Sigmoid colon (tissue), 7 donors: ENCODE data around the gene TSPEAR. TPM values are rescaled to one million over a fixed set of nuclear protein-coding genes. Genes with fewer than 3 reads are reported as not detected.
A peak's percentile ranks its signal among the peaks of the same experiment; 100 is the strongest.

Experiments
- DNase-seq: peaks from one replicate; pipeline ENCODE4 v3.0.0-alpha.2; 2019
- H3K27ac ChIP-seq, 4 donors: fragments of 200-600 bp; sonication (generic); one replicate each; pipeline ENCODE4 v1.5.1; 2016 to 2019; ENCODE audit warnings: mild to moderate bottlenecking in 1 of 4
- H3K27me3 ChIP-seq, 3 donors: fragments of 200-600 bp; sonication (generic); one replicate each; pipeline ENCODE4 v1.5.1; 2019; ENCODE audit warnings: mild to moderate bottlenecking in 1 of 3
- H3K36me3 ChIP-seq, 4 donors: fragments of 200-600 bp; sonication (generic); one replicate each; pipeline ENCODE4 v1.5.1; 2016 to 2019
- H3K4me1 ChIP-seq, 4 donors: fragments of 200-600 bp; sonication (generic); one replicate each; pipeline ENCODE4 v1.5.1; 2017 to 2019
- H3K4me3 ChIP-seq, 4 donors: fragments of 200-600 bp; sonication (generic); one replicate each; pipeline ENCODE4 v1.5.1; 2017 to 2019; ENCODE audit warnings: mild to moderate bottlenecking in 2 of 4, moderate library complexity in 1 of 4
- H3K9me3 ChIP-seq, 4 donors: fragments of 200-600 bp in 3 of 4; sonication (generic) in 3 of 4; one replicate each; pipeline versions ENCODE4 v1.5.1 to v1.6.1; 2013 to 2019
- EP300 ChIP-seq, 4 donors: sonication (generic); formaldehyde crosslinking; IDR thresholded peaks; one replicate each; pipeline ENCODE4 v1.6.1; 2017; ENCODE audit warnings: antibody characterized with exemption in 4 of 4
- POLR2A ChIP-seq, 2 donors: fragments of 450-650 bp; IDR thresholded peaks; one replicate each; pipeline ENCODE4 v1.6.1; 2016; ENCODE audit warnings: antibody characterized with exemption in 2 of 2, mild to moderate bottlenecking in 2 of 2, moderate library complexity in 2 of 2
- POLR2AphosphoS5 ChIP-seq, 4 donors: sonication (generic); formaldehyde crosslinking; IDR thresholded peaks; one replicate each; pipeline ENCODE4 v1.6.1; 2017; ENCODE audit warnings: antibody characterized with exemption in 4 of 4
- WGBS, 2 donors: extraction: QIAGEN DNeasy Blood & Tissue Kit; methylation state at CpG; one replicate each; pipeline ENCODE4 v1.1.7; 2013; 5-methylcytosine and 5-hydroxymethylcytosine counted together
- intact Hi-C: fragments of 100-400 bp; cut with DNase I; formaldehyde crosslinking; loops from one replicate; pipeline ENCODE4 v1.15.1; 2023
- polyA plus RNA-seq, 3 donors: library from polyadenylated mRNA; stranded (reverse); fragments of 200-250 nt; gene quantifications; one replicate each; pipeline ENCODE4 v1.2.3, GENCODE V29; 2013
- total RNA-seq, 4 donors: library from RNA; depleted of rRNA; stranded (reverse); fragments of >200 nt; gene quantifications; one replicate each; pipeline ENCODE4 v1.1.0, GENCODE V29; 2016
- TF ChIP-seq, protein P1 (sequence below), 4 experiments: fragments of 450-650 bp in 3 of 4; fragments of 200-600 bp in 1 of 4; IDR thresholded peaks; one replicate each; pipeline ENCODE4 v1.5.1; 2016 to 2019; ENCODE audit warnings: antibody characterized with exemption in 4 of 4, mild to moderate bottlenecking in 3 of 4, moderate library complexity in 2 of 4
- donor health status: healthy with polysubstance abuse.
- donor health status: Bipolar disorder and iron deficiency.
- donor health status: healthy.

The TSPEAR gene
- total and polyA plus RNA-seq, 7 donors, result under 0.01 to 0.20 TPM; not detected in 5

DNA sequence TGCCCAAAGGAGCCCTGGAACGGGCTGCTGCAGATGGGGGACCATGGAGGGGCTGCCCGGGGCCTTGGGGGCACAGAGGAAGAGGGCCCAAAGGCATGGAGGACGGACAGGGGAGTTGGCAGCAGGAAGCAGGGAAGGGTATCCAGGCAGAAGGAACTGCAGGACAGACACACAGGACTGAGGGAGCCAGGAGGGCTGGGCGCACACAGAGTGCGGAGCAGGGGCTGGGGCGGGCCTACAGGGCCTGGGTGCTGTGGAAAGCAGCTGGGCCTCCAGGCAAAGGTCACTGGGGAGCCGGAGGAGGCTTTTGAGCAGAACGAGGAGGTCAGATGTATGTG is 199.5 kb downstream of the TSPEAR start:
- Histone ChIP-seq H3K4me1 (peaks cover 0 to 9% (median 3%) of the 10 kb centered on the region in 4 donors), H3K36me3 (no peaks in the 10 kb centered on the region), H3K4me3 (no peak overlapping the region), H3K27ac (no peak overlapping the region), H3K9me3 (no peaks in the 10 kb centered on the region), H3K27me3 (peaks cover 3 to 32% (median 15%) of the 10 kb centered on the region in 3 donors)
- no peak for TF ChIP-seq POLR2AphosphoS5 (IDR thresholded peaks at IDR 0.05)
- TF ChIP-seq EP300 (IDR thresholded peaks at IDR 0.05), result no peak
- TF ChIP-seq, protein P1, sequence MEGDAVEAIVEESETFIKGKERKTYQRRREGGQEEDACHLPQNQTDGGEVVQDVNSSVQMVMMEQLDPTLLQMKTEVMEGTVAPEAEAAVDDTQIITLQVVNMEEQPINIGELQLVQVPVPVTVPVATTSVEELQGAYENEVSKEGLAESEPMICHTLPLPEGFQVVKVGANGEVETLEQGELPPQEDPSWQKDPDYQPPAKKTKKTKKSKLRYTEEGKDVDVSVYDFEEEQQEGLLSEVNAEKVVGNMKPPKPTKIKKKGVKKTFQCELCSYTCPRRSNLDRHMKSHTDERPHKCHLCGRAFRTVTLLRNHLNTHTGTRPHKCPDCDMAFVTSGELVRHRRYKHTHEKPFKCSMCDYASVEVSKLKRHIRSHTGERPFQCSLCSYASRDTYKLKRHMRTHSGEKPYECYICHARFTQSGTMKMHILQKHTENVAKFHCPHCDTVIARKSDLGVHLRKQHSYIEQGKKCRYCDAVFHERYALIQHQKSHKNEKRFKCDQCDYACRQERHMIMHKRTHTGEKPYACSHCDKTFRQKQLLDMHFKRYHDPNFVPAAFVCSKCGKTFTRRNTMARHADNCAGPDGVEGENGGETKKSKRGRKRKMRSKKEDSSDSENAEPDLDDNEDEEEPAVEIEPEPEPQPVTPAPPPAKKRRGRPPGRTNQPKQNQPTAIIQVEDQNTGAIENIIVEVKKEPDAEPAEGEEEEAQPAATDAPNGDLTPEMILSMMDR (IDR thresholded peaks at IDR 0.05), result no peak
- TF ChIP-seq POLR2A (IDR thresholded peaks at IDR 0.05), result no peak
- DNase-seq, result no peak
- intact Hi-C loops, result no loop called here
- WGBS, 2 donors, result 80 to 86% methylated on average over 8 of the region's 8 CpGs

DNA sequence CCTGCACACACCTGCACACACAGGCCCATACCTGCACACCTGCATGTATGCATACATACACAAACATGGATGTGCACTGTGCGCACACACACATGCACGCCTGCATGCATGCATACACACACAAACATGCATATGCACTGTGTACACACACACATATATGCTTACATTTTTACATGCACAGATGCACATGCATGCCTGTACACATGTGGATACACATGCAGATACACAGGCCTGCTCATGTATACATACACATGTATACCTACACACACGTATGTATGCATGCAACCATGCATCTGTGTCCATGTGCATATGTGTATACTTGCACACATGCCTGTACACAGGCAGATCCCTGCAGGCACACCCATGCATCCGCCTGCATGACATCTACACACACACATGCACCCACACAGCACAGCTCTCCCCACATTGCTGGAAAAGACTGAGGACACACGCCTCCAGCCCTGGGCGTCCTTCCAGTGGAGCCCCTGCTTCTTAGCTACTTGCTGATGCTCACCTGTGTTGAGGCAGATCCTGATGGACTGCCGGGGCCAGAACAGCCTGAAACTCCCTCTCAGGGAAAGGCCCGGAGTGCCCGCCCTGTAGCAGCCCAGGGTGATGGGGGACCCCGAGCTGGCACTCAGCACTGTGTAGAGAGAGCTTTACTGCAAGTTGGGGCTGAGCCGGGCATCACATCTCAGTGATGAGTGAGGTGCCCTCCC is 200.0 kb downstream of the TSPEAR start:
- Histone ChIP-seq H3K27ac (no peak overlapping the region), H3K9me3 (no peaks in the 10 kb centered on the region), H3K27me3 (peaks cover 3 to 36% (median 15%) of the 10 kb centered on the region in 3 donors), H3K36me3 (no peaks in the 10 kb centered on the region), H3K4me3 (no peak overlapping the region), H3K4me1 (peaks cover 0 to 9% (median 3%) of the 10 kb centered on the region in 4 donors)
- WGBS, 2 donors, result 86 to 91% methylated on average over 11 of the region's 11 CpGs
- TF ChIP-seq POLR2A (IDR thresholded peaks at IDR 0.05) (no peak), EP300 (IDR thresholded peaks at IDR 0.05) (no peak), POLR2AphosphoS5 (IDR thresholded peaks at IDR 0.05) (no peak)
- TF ChIP-seq, protein P1 (IDR thresholded peaks at IDR 0.05), result no peak
- intact Hi-C loops, result no loop called here
- DNase-seq, result no peak

DNA sequence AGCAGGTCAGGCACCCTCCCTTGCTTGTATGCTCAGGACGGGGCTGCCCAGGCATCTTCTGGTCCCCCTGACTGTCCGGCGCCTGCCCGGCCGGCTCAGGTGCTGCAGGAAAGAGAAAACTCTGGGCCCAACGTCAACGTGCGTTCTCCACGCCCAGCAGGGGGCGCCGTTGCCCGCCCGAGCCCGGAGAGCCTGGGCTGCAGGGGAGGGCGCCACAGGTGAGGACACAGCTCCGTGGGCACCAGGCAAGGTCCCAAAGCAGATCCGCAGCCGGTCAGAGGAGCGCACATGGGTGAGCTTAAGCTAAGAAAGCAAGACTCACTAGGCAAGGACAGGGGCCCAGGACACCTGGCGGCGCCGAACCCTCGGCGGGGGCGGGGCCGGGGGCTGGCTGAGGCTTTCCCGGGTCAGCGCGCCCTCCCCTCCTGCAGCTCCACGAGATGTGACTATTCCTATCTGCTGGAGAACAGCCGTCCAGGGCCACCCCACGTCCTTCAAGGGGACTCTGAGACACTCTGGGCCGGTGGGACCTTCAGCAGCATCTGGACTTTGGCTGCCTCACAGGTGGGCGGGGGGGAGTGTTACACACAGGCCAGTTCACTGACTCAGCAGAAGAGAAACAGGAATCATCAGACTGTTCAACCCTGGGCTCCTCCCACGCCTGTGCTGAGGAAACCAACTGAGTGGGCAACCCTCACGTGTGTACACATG is 200.7 kb downstream of the TSPEAR start:
- Histone ChIP-seq H3K36me3 (no peaks in the 10 kb centered on the region), H3K4me3 (no peak overlapping the region), H3K27ac (no peak overlapping the region), H3K4me1 (peaks cover 0 to 9% (median 3%) of the 10 kb centered on the region in 4 donors), H3K27me3 (peaks cover 3 to 42% (median 15%) of the 10 kb centered on the region in 3 donors), H3K9me3 (no peaks in the 10 kb centered on the region)
- TF ChIP-seq, protein P1 (IDR thresholded peaks at IDR 0.05), result peak; percentile 24 to 71 (median 55)
- no peak for TF ChIP-seq EP300 (IDR thresholded peaks at IDR 0.05)
- WGBS, 2 donors, result 4 to 10% methylated on average over 36 of the region's 36 CpGs
- intact Hi-C loops, result loop anchor here (1.0 kb wide), 1 partner anchor 283 kb away; no protein-coding TSS in a partner anchor
- no peak for DNase-seq

DNA sequence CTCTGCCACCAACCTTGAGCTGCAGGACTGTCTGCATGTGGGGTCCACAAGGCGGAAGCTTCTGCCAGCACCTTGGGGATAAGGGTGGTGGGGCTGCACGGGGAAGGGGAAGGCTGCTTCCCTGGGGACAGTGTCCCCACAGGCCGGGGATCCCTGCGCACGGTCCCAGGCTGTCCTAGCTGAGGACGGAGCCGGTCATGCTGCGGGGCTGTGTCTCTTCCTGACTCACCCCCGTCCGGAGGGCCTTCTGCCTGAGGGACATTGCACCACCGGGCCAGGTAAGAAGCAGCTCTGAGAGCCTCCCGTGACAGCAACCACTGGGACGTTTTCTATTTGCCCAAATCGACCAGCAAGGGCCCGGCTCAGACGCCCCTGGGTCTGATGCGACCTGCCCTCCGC is 201.3 kb downstream of the TSPEAR start:
- no peak for DNase-seq
- H3K4me3 ChIP-seq, result no peak overlapping the region
- no peaks in the 10 kb centered on the region for H3K9me3 ChIP-seq
- no peaks in the 10 kb centered on the region for H3K36me3 ChIP-seq
- intact Hi-C loops, result loop anchor here (1.0 kb wide), 1 partner anchor 283 kb away; no protein-coding TSS in a partner anchor
- H3K4me1 ChIP-seq, result peaks cover 0 to 9% (median 3%) of the 10 kb centered on the region in 4 donors
- WGBS, 2 donors, result 42 to 59% methylated on average over 18 of the region's 18 CpGs
- H3K27ac ChIP-seq, result no peak overlapping the region
- TF ChIP-seq EP300 (IDR thresholded peaks at IDR 0.05) (no peak), POLR2AphosphoS5 (IDR thresholded peaks at IDR 0.05) (no peak), POLR2A (IDR thresholded peaks at IDR 0.05) (no peak)
- TF ChIP-seq, protein P1 (IDR thresholded peaks at IDR 0.05), result no peak
- peaks cover 3 to 42% (median 15%) of the 10 kb centered on the region in 3 donors for H3K27me3 ChIP-seq
